ENCODE results near the gene HRCT1. TPM values are rescaled to one million over a fixed set of nuclear protein-coding genes. Genes with fewer than 3 reads are reported as not detected.

HRCT1 gene
- total and polyA plus RNA-seq, 2 donors (not counting 1 experiment from before 2014, with no cell fraction given): not detected

GRCh38 chr9:35863583-35863982 lies 42.4 kb upstream of the HRCT1 start:
- Mint-ChIP-seq H3K4me1 (no peaks in the 10 kb centered on the region), H3K4me3 (no peak overlapping the region), H3K9me3 (ENCODE audit: insufficient read depth) (no peaks in the 10 kb centered on the region), H3K27me3 (peaks cover 22% of the 10 kb centered on the region), H3K27ac (no peak overlapping the region)
- Histone ChIP-seq H3K36me3 (replicated peaks in 1 of 2; ENCODE audit: control extremely low read depth in 1 of 2, control insufficient read depth in 1 of 2, extremely low read depth in 1 of 2, insufficient read depth in 2 of 2, low read length in 1 of 2) (no peaks in the 10 kb centered on the region), H3K27ac (ENCODE audit: low read length in 2 of 2) (no peak overlapping the region), H3K9ac (ENCODE audit: low read length) (no peak overlapping the region), H3K79me2 (ENCODE audit: control insufficient read depth, insufficient read depth, low read length) (no peaks in the 10 kb centered on the region), H3K4me1 (ENCODE audit: control insufficient read depth in 2 of 2, insufficient read depth in 2 of 2, low read length in 2 of 2) (no peaks in the 10 kb centered on the region), H3K4me3 (ENCODE audit: control extremely low read depth in 1 of 5, extremely low read depth in 1 of 5, insufficient read depth in 1 of 5, low read depth in 2 of 5, low read length in 4 of 5) (no peak overlapping the region), H3K9me3 (ENCODE audit: control extremely low read depth in 1 of 3, control insufficient read depth in 2 of 3, insufficient read depth in 1 of 3, low read length in 2 of 3) (no peaks in the 10 kb centered on the region), H3K4me2 (replicated peaks; ENCODE audit: low read depth, low read length, poor library complexity, severe bottlenecking) (no peak overlapping the region), H3K27me3 (replicated peaks in 1 of 4; ENCODE audit: control extremely low read depth in 1 of 4, control insufficient read depth in 3 of 4, insufficient read depth in 4 of 4, low read length in 3 of 4) (peaks cover 0 to 12% (median 3%) of the 10 kb centered on the region in 4 experiments), H4K20me1 (ENCODE audit: control insufficient read depth, insufficient read depth, low read length, poor library complexity, severe bottlenecking) (no peaks in the 10 kb centered on the region), H2AFZ (ENCODE audit: insufficient read depth, low read depth, low read length, poor library complexity, severe bottlenecking) (no peak overlapping the region)
- ChIA-PET CTCF (interaction anchor here (0.7 to 2.2 kb wide), 4 partner anchors 14 to 47 kb away, joined by 4 to 8 read pairs (median 4); no protein-coding TSS in a partner anchor), POLR2A (no interaction called here)
- intact Hi-C loops (cut with micrococcal nuclease): no loop called here
- TF ChIP-seq, protein P1, sequence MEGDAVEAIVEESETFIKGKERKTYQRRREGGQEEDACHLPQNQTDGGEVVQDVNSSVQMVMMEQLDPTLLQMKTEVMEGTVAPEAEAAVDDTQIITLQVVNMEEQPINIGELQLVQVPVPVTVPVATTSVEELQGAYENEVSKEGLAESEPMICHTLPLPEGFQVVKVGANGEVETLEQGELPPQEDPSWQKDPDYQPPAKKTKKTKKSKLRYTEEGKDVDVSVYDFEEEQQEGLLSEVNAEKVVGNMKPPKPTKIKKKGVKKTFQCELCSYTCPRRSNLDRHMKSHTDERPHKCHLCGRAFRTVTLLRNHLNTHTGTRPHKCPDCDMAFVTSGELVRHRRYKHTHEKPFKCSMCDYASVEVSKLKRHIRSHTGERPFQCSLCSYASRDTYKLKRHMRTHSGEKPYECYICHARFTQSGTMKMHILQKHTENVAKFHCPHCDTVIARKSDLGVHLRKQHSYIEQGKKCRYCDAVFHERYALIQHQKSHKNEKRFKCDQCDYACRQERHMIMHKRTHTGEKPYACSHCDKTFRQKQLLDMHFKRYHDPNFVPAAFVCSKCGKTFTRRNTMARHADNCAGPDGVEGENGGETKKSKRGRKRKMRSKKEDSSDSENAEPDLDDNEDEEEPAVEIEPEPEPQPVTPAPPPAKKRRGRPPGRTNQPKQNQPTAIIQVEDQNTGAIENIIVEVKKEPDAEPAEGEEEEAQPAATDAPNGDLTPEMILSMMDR (IDR thresholded peaks at IDR 0.05): no peak
- no peak for TF ChIP-seq EZH2 (IDR thresholded peaks at IDR 0.05; ENCODE audit: borderline replicate concordance, insufficient read depth, low read depth, low read length, poor library complexity, severe bottlenecking)
- 93% methylated on average over 8 of the region's 8 CpGs for whole genome bisulfite sequencing (ENCODE audit: insufficient coverage)
- DNase-seq (no peak), ATAC-seq (ENCODE audit: low read depth) (no peak)

- Histone ChIP-seq H3K9ac (ENCODE audit: low read length) (no peak overlapping the region), H3K79me2 (ENCODE audit: control insufficient read depth, insufficient read depth, low read length) (no peaks in the 10 kb centered on the region), H3K9me3 (ENCODE audit: control extremely low read depth in 1 of 3, control insufficient read depth in 2 of 3, insufficient read depth in 1 of 3, low read length in 2 of 3) (no peaks in the 10 kb centered on the region), H3K36me3 (replicated peaks in 1 of 2; ENCODE audit: control extremely low read depth in 1 of 2, control insufficient read depth in 1 of 2, extremely low read depth in 1 of 2, insufficient read depth in 2 of 2, low read length in 1 of 2) (no peaks in the 10 kb centered on the region), H3K4me3 (ENCODE audit: control extremely low read depth in 1 of 5, extremely low read depth in 1 of 5, insufficient read depth in 1 of 5, low read depth in 2 of 5, low read length in 4 of 5) (no peak overlapping the region), H4K20me1 (ENCODE audit: control insufficient read depth, insufficient read depth, low read length, poor library complexity, severe bottlenecking) (no peaks in the 10 kb centered on the region), H3K27me3 (replicated peaks in 1 of 4; ENCODE audit: control extremely low read depth in 1 of 4, control insufficient read depth in 3 of 4, insufficient read depth in 4 of 4, low read length in 3 of 4) (peaks cover 0 to 12% (median 3%) of the 10 kb centered on the region in 4 experiments), H3K4me1 (ENCODE audit: control insufficient read depth in 2 of 2, insufficient read depth in 2 of 2, low read length in 2 of 2) (no peaks in the 10 kb centered on the region), H3K4me2 (replicated peaks; ENCODE audit: low read depth, low read length, poor library complexity, severe bottlenecking) (no peak overlapping the region), H2AFZ (ENCODE audit: insufficient read depth, low read depth, low read length, poor library complexity, severe bottlenecking) (no peak overlapping the region), H3K27ac (ENCODE audit: low read length in 2 of 2) (no peak overlapping the region)
- ATAC-seq (ENCODE audit: low read depth) (no peak), DNase-seq (no peak)
- Mint-ChIP-seq H3K9me3 (ENCODE audit: insufficient read depth) (no peaks in the 10 kb centered on the region), H3K4me1 (no peaks in the 10 kb centered on the region), H3K4me3 (no peak overlapping the region), H3K27ac (no peak overlapping the region), H3K27me3 (peaks cover 22% of the 10 kb centered on the region)
- POLR2A ChIA-PET: no interaction called here
- intact Hi-C loops (cut with micrococcal nuclease): no loop called here
- TF ChIP-seq, protein P1 (IDR thresholded peaks at IDR 0.05): no peak
- TF ChIP-seq EZH2 (IDR thresholded peaks at IDR 0.05; ENCODE audit: borderline replicate concordance, insufficient read depth, low read depth, low read length, poor library complexity, severe bottlenecking): no peak
- CTCF ChIA-PET: interaction anchor here (2.2 kb wide), 1 partner anchor 17 kb away, joined by 8 read pairs; no protein-coding TSS in a partner anchor
- 98% methylated on average over 4 of the region's 8 CpGs for WGBS (ENCODE audit: insufficient coverage)
These were observed 41.2 kb upstream of the HRCT1 start for GRCh38 chr9:35864695-35865255.
